WTC11 (cell line): Measurements from ENCODE around the gene LCLAT1. TPM values are rescaled to one million over a fixed set of nuclear protein-coding genes. Genes with fewer than 3 reads are reported as not detected.

ENCODE experiments used
- ATAC-seq: fragments of 200-7000 bp; cut with Tn5 transposase; 2 replicates; pipeline ENCODE4 v1.10.0; 2021; ENCODE audit warnings: mild to moderate bottlenecking, moderate library complexity
- CTCF ChIA-PET: fragments of 300-600 bp; sonication (Branson Sonifier 250); formaldehyde crosslinking; loops from one replicate; lab custom pipeline; 2021; ENCODE audit warnings: antibody characterized with exemption; lab: Charles Lee
- POLR2A ChIA-PET: fragments of 350-600 bp; sonication (Branson Sonifier 250); formaldehyde crosslinking; loops from one replicate; lab custom pipeline; 2021; ENCODE audit warnings: antibody characterized with exemption; lab: Charles Lee
- DNase-seq: peaks from one replicate; pipeline ENCODE4 v3.0.0; 2021; ENCODE audit warnings: low spot score
- H3K27ac Mint-ChIP-seq: 2 replicates; pipeline ENCODE4 v1.8.0; 2021; ENCODE audit warnings: mixed read lengths
- H3K27me3 Mint-ChIP-seq: 2 replicates; pipeline ENCODE4 v1.8.0; 2021; ENCODE audit warnings: low read depth, mild to moderate bottlenecking, moderate library complexity, mixed read lengths
- H3K36me3 Mint-ChIP-seq: 2 replicates; pipeline ENCODE4 v1.8.0; 2021; ENCODE audit warnings: mixed read lengths
- H3K4me1 Mint-ChIP-seq: 2 replicates; pipeline ENCODE4 v1.8.0; 2022; ENCODE audit warnings: mixed read lengths
- H3K4me3 Mint-ChIP-seq: 2 replicates; pipeline ENCODE4 v1.8.0; 2021; ENCODE audit warnings: mild to moderate bottlenecking, moderate library complexity, mixed read lengths
- H3K9me3 Mint-ChIP-seq: 2 replicates; pipeline ENCODE4 v1.8.0; 2021; ENCODE audit warnings: mixed read lengths
- AFF4 ChIP-seq: sonication (generic); formaldehyde crosslinking; IDR thresholded peaks from 2 replicates; pipeline ENCODE4 v1.8.1; 2023; ENCODE audit warnings: mild to moderate bottlenecking, missing genetic modification reagents, borderline replicate concordance
- CREM ChIP-seq: sonication (generic); formaldehyde crosslinking; IDR thresholded peaks from 2 replicates; pipeline ENCODE4 v1.8.1; 2022; ENCODE audit warnings: mild to moderate bottlenecking, missing genetic modification reagents, moderate library complexity
- E2F5 ChIP-seq: sonication (generic); formaldehyde crosslinking; IDR thresholded peaks from 2 replicates; pipeline ENCODE4 v1.8.1; 2022; ENCODE audit warnings: mild to moderate bottlenecking, moderate library complexity, missing genetic modification reagents
- ELF4 ChIP-seq: sonication (generic); formaldehyde crosslinking; IDR thresholded peaks from 2 replicates; pipeline ENCODE4 v1.8.1; 2022; ENCODE audit warnings: low read depth, mild to moderate bottlenecking, moderate library complexity, missing genetic modification reagents
- EMX1 ChIP-seq: fragments of 250-450 bp; sonication (Bioruptor Pico); IDR thresholded peaks from 2 replicates; pipeline ENCODE4 v1.8.0; 2021; ENCODE audit warnings: mild to moderate bottlenecking
- ETV6 ChIP-seq: sonication (generic); formaldehyde crosslinking; IDR thresholded peaks from 2 replicates; pipeline ENCODE4 v1.8.1; 2022; ENCODE audit warnings: mild to moderate bottlenecking, missing genetic modification reagents
- GRHL2 ChIP-seq: fragments of 250-450 bp; sonication (Bioruptor Pico); IDR thresholded peaks from 2 replicates; pipeline ENCODE4 v1.8.0; 2022; ENCODE audit warnings: mild to moderate bottlenecking, moderate library complexity; ENCODE audit not compliant: insufficient replicate concordance, severe bottlenecking
- NR1H2 ChIP-seq: sonication (generic); formaldehyde crosslinking; IDR thresholded peaks from 2 replicates; pipeline ENCODE4 v1.9.0; 2021; ENCODE audit warnings: mild to moderate bottlenecking, moderate library complexity, missing genetic modification reagents
- NR2C2 ChIP-seq: sonication (generic); formaldehyde crosslinking; IDR thresholded peaks from 2 replicates; pipeline ENCODE4 v1.8.0; 2022; ENCODE audit warnings: mild to moderate bottlenecking, missing genetic modification reagents
- OVOL2 ChIP-seq: fragments of 250-450 bp; sonication (Bioruptor Pico); IDR thresholded peaks from 2 replicates; pipeline ENCODE4 v1.9.0; 2021; ENCODE audit warnings: mild to moderate bottlenecking, borderline replicate concordance
- SMAD3 ChIP-seq: sonication (generic); formaldehyde crosslinking; IDR thresholded peaks from 2 replicates; pipeline ENCODE4 v1.8.0; 2022; ENCODE audit warnings: missing genetic modification reagents, mild to moderate bottlenecking, borderline replicate concordance
- SOX15 ChIP-seq: fragments of 250-450 bp; sonication (Bioruptor Pico); IDR thresholded peaks from 2 replicates; pipeline ENCODE4 v1.9.0; 2021; ENCODE audit warnings: mild to moderate bottlenecking
- ZMAT4 ChIP-seq: fragments of 250-450 bp; sonication (Bioruptor Pico); IDR thresholded peaks from 2 replicates; pipeline ENCODE4 v1.9.0; 2021; ENCODE audit warnings: mild to moderate bottlenecking
- ZNF121 ChIP-seq: sonication (generic); formaldehyde crosslinking; IDR thresholded peaks from 2 replicates; pipeline ENCODE4 v1.8.0; 2023; ENCODE audit warnings: missing genetic modification reagents
- ZNF219 ChIP-seq: sonication (generic); formaldehyde crosslinking; IDR thresholded peaks from 2 replicates; pipeline ENCODE4 v1.8.0; 2023; ENCODE audit warnings: missing genetic modification reagents, mild to moderate bottlenecking, borderline replicate concordance
- ZNF232 ChIP-seq: sonication (generic); formaldehyde crosslinking; IDR thresholded peaks from 2 replicates; pipeline ENCODE4 v1.8.0; 2022; ENCODE audit warnings: mild to moderate bottlenecking, missing genetic modification reagents
- ZNF396 ChIP-seq: fragments of 250-450 bp; sonication (Bioruptor Pico); IDR thresholded peaks from 2 replicates; pipeline ENCODE4 v1.8.0; 2021; ENCODE audit warnings: mild to moderate bottlenecking, moderate library complexity, borderline replicate concordance
- ZNF671 ChIP-seq: fragments of 250-450 bp; sonication (Bioruptor Pico); IDR thresholded peaks from 2 replicates; pipeline ENCODE4 v1.8.0; 2021; ENCODE audit warnings: mild to moderate bottlenecking
- total RNA-seq: library from RNA; stranded (reverse); gene quantifications from 3 replicates; pipeline ENCODE4 v1.2.3, GENCODE V29; 2021
- TF ChIP-seq, protein P1 (sequence below): sonication (generic); formaldehyde crosslinking; IDR thresholded peaks from 2 replicates; pipeline ENCODE4 v1.8.1; 2023; ENCODE audit warnings: mild to moderate bottlenecking, missing genetic modification reagents
- TF ChIP-seq, protein P2 (sequence below): sonication (generic); formaldehyde crosslinking; IDR thresholded peaks from 2 replicates; pipeline ENCODE4 v1.8.1; 2023; ENCODE audit warnings: mild to moderate bottlenecking, missing genetic modification reagents

Gene LCLAT1
- total RNA-seq, 1 experiment from 2014 or later: 22.3 TPM

GRCh38 chr2:30577151-30577550 is 130.1 kb downstream of the LCLAT1 start:
- TF ChIP-seq ZMAT4 (CRISPR knock-in tag): no peak
- TF ChIP-seq CREM (CRISPR knock-in tag): no peak
- no peak for TF ChIP-seq AFF4 (CRISPR knock-in tag)
- ChIA-PET CTCF (interaction anchor here (1.4 kb wide), 1 partner anchor 135 kb away, joined by 5 read pairs; no protein-coding TSS in a partner anchor), POLR2A (no interaction called here)
- Mint-ChIP-seq H3K9me3 (no peaks in the 10 kb centered on the region), H3K27ac (no peak overlapping the region), H3K27me3 (no peaks in the 10 kb centered on the region), H3K4me1 (peaks cover 38% of the 10 kb centered on the region), H3K36me3 (no peaks in the 10 kb centered on the region), H3K4me3 (no peak overlapping the region)
- ATAC-seq (peak; percentile 66), DNase-seq (no peak)

- ATAC-seq: peak; percentile 47; the same call in 1 of the 2 replicates
- POLR2A ChIA-PET: no interaction called here
- peak overlapping the region; percentile 3; the same call in 1 of the 2 replicates for H3K27ac Mint-ChIP-seq
- no peaks in the 10 kb centered on the region for H3K9me3 Mint-ChIP-seq
- TF ChIP-seq EMX1 (CRISPR knock-in tag): no peak
- no peak for TF ChIP-seq E2F5 (CRISPR knock-in tag)
- no peak for TF ChIP-seq NR2C2 (CRISPR knock-in tag)
- TF ChIP-seq, protein P1, sequence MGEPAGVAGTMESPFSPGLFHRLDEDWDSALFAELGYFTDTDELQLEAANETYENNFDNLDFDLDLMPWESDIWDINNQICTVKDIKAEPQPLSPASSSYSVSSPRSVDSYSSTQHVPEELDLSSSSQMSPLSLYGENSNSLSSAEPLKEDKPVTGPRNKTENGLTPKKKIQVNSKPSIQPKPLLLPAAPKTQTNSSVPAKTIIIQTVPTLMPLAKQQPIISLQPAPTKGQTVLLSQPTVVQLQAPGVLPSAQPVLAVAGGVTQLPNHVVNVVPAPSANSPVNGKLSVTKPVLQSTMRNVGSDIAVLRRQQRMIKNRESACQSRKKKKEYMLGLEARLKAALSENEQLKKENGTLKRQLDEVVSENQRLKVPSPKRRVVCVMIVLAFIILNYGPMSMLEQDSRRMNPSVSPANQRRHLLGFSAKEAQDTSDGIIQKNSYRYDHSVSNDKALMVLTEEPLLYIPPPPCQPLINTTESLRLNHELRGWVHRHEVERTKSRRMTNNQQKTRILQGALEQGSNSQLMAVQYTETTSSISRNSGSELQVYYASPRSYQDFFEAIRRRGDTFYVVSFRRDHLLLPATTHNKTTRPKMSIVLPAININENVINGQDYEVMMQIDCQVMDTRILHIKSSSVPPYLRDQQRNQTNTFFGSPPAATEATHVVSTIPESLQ (CRISPR knock-in tag): no peak
- peaks cover 28% of the 10 kb centered on the region for H3K4me1 Mint-ChIP-seq
- no peak for DNase-seq
- no peak overlapping the region for H3K4me3 Mint-ChIP-seq
- CTCF ChIA-PET: interaction anchor here (0.8 kb wide), 1 partner anchor 131 kb away, joined by 3 read pairs; no protein-coding TSS in a partner anchor
- H3K27me3 Mint-ChIP-seq: no peaks in the 10 kb centered on the region
- no peaks in the 10 kb centered on the region for H3K36me3 Mint-ChIP-seq
Measured at GRCh38 chr2:30580391-30580790, 133.3 kb downstream of the LCLAT1 start.

- no peak overlapping the region for H3K27ac Mint-ChIP-seq
- no peak for ATAC-seq
- no peaks in the 10 kb centered on the region for H3K9me3 Mint-ChIP-seq
- TF ChIP-seq ZNF219 (CRISPR knock-in tag) (no peak), ZNF232 (no peak), OVOL2 (CRISPR knock-in tag) (no peak), ZNF671 (CRISPR knock-in tag) (no peak), ZNF121 (CRISPR knock-in tag) (no peak), SMAD3 (CRISPR knock-in tag) (no peak), NR1H2 (CRISPR knock-in tag) (no peak), ELF4 (CRISPR knock-in tag) (no peak), SOX15 (no peak), ETV6 (CRISPR knock-in tag) (no peak), ZNF396 (CRISPR knock-in tag) (no peak), GRHL2 (CRISPR knock-in tag) (no peak)
- TF ChIP-seq, protein P2, sequence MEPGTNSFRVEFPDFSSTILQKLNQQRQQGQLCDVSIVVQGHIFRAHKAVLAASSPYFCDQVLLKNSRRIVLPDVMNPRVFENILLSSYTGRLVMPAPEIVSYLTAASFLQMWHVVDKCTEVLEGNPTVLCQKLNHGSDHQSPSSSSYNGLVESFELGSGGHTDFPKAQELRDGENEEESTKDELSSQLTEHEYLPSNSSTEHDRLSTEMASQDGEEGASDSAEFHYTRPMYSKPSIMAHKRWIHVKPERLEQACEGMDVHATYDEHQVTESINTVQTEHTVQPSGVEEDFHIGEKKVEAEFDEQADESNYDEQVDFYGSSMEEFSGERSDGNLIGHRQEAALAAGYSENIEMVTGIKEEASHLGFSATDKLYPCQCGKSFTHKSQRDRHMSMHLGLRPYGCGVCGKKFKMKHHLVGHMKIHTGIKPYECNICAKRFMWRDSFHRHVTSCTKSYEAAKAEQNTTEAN: no peak
- TF ChIP-seq, all 79 proteins: peak for 0
- CTCF ChIA-PET: interaction anchor here (2.0 kb wide), 1 partner anchor 343 kb away, joined by 7 read pairs; no protein-coding TSS in a partner anchor
- Mint-ChIP-seq H3K27me3 (no peaks in the 10 kb centered on the region), H3K4me3 (no peak overlapping the region), H3K4me1 (peaks cover 21% of the 10 kb centered on the region), H3K36me3 (no peaks in the 10 kb centered on the region)
- POLR2A ChIA-PET: no interaction called here
- DNase-seq: no peak
Measured at GRCh38 chr2:30582521-30582920, 135.5 kb downstream of the LCLAT1 start.
